ENCODE data around the gene PPDPF. TPM values are rescaled to one million over a fixed set of nuclear protein-coding genes. Genes with fewer than 3 reads are reported as not detected.

The PPDPF gene
- total and polyA plus RNA-seq, 2 of the 8 experiments (the other 6 are each of a cell fraction or from before 2014, with no cell fraction given), result 30.5 to 138 TPM

GRCh38 chr20:63490416-63490815, 30.1 kb upstream of the PPDPF start:
- Histone ChIP-seq H2BK12ac (ENCODE audit: low read depth, low read length) (no peak overlapping the region), H3K4me1 (replicated peaks in 1 of 4; ENCODE audit: control insufficient read depth in 3 of 4, insufficient read depth in 4 of 4, low read length in 3 of 4) (peaks cover 0 to 11% (median 6%) of the 10 kb centered on the region in 4 experiments; a peak in 5 of 7 replicates), H4K8ac (ENCODE audit: extremely low read depth, insufficient read depth, low read length) (no peak overlapping the region), H4K20me1 (replicated peaks in 1 of 2; ENCODE audit: control insufficient read depth in 1 of 2, insufficient read depth in 2 of 2, low read length in 2 of 2) (peaks cover 0 to 8% of the 10 kb centered on the region in 2 experiments), H2AFZ (ENCODE audit: low read length) (no peak overlapping the region), H3K56ac (replicated peaks; ENCODE audit: insufficient read length, low read depth, low read length) (no peak overlapping the region), H3K79me2 (ENCODE audit: control insufficient read depth in 1 of 2, insufficient read depth in 2 of 2, low read length in 2 of 2) (no peaks in the 10 kb centered on the region), H3K4me2 (ENCODE audit: insufficient read depth in 1 of 2, low read depth in 2 of 2, low read length in 2 of 2) (no peak overlapping the region), H2BK15ac (ENCODE audit: low read length) (no peak overlapping the region), H3K27me3 (replicated peaks in 1 of 4; ENCODE audit: control insufficient read depth in 3 of 4, extremely low read depth in 1 of 4, insufficient read depth in 3 of 4, low read length in 3 of 4) (peaks cover 0 to 21% (median 15%) of the 10 kb centered on the region in 4 experiments; a peak in 6 of 7 replicates), H3K36me3 (ENCODE audit: control insufficient read depth in 2 of 4, insufficient read depth in 4 of 4, low read length in 3 of 4) (peaks cover 0 to 8% (median 1%) of the 10 kb centered on the region in 4 experiments; a peak in 5 of 8 replicates), H3K23me2 (ENCODE audit: low read depth, low read length) (peaks cover 16% of the 10 kb centered on the region; the same call in 1 of the 2 replicates), H4K91ac (replicated peaks; ENCODE audit: insufficient read length, low read length) (no peak overlapping the region), H2AK5ac (ENCODE audit: low read depth, low read length) (no peak overlapping the region), H3K79me1 (ENCODE audit: low read depth, low read length) (no peaks in the 10 kb centered on the region), H3K4ac (replicated peaks; ENCODE audit: insufficient read length, low read depth, low read length) (no peak overlapping the region), H3K18ac (ENCODE audit: extremely low read depth, low read length) (no peak overlapping the region), H2BK120ac (replicated peaks; ENCODE audit: low read depth, low read length) (no peak overlapping the region), H3K4me3 (ENCODE audit: extremely low read depth in 1 of 4, insufficient read depth in 2 of 4, low read depth in 3 of 4, low read length in 4 of 4) (no peak overlapping the region), H3K23ac (ENCODE audit: insufficient read length) (no peak overlapping the region), H3K9me3 (ENCODE audit: insufficient read depth in 2 of 2, low read depth in 1 of 2, low read length in 1 of 2) (peaks cover 4% of the 10 kb centered on the region in 2 experiments; a peak in 1 of 4 replicates), H2BK20ac (ENCODE audit: low read length) (no peak overlapping the region), H3K9ac (replicated peaks in 1 of 4; ENCODE audit: extremely low read depth in 1 of 4, low read depth in 3 of 4, low read length in 3 of 4) (no peak overlapping the region), H4K5ac (ENCODE audit: insufficient read length, low read depth, low read length) (no peak overlapping the region), H3K27ac (ENCODE audit: low read depth, low read length) (no peak overlapping the region), H3K14ac (ENCODE audit: insufficient read length) (no peak overlapping the region), H2BK5ac (ENCODE audit: low read depth, low read length) (no peak overlapping the region)
- DNase-seq (ENCODE audit: low read depth in 1 of 2, low spot score in 2 of 2) (no peak), FAIRE-seq (no peak)
- 95% methylated on average over 17 of the region's 24 CpGs; no CpG with 5 or more reads in 1 of the 2 experiments for WGBS, 2 experiments (ENCODE audit: extremely low coverage in 1 of 2, insufficient coverage in 1 of 2, insufficient read length in 1 of 2, insufficient replicate concordance in 2 of 2, low coverage in 1 of 2, low lambda C conversion rate in 2 of 2, missing lambda C conversion rate in 1 of 2)
- TF ChIP-seq, protein P1, sequence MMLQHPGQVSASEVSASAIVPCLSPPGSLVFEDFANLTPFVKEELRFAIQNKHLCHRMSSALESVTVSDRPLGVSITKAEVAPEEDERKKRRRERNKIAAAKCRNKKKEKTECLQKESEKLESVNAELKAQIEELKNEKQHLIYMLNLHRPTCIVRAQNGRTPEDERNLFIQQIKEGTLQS (IDR thresholded peaks at IDR 0.05; ENCODE audit: insufficient read depth, low read depth, low read length), result no peak
- TF ChIP-seq JUND (IDR thresholded peaks at IDR 0.05; ENCODE audit: low read length), result no peak
- TF ChIP-seq MAX (IDR thresholded peaks at IDR 0.05), result no peak
- TF ChIP-seq CEBPB (IDR thresholded peaks at IDR 0.05; ENCODE audit: low read depth, low read length), result no peak
- no peak for TF ChIP-seq SAP30 (IDR thresholded peaks at IDR 0.05; ENCODE audit: insufficient read depth, insufficient replicate concordance, low read length)
- POLR2A ChIA-PET (ENCODE audit: partially characterized antibody), result interaction anchor here (1.0 kb wide), 1 partner anchor 19 kb away, joined by 3 read pairs; no protein-coding TSS in a partner anchor
- CTCF ChIA-PET (ENCODE audit: partially characterized antibody), result no interaction called here

Data from H1 (cell line).